Hepatocyte (in vitro differentiated cells): ENCODE data around the gene GUK1. TPM values are rescaled to one million over a fixed set of nuclear protein-coding genes. Genes with fewer than 3 reads are reported as not detected.

Experiments
- DNase-seq: peaks from one replicate; pipeline ENCODE4 v3.0.0-alpha.2; 2016; ENCODE audit warnings: low spot score
- H2AFZ ChIP-seq: fragments of 200-600 bp; sonication (generic); 2 replicates; pipeline ENCODE4 v1.6.0; 2016; ENCODE audit warnings: antibody characterized with exemption, mild to moderate bottlenecking
- H3K27ac ChIP-seq: fragments of 200-600 bp; sonication (generic); 2 replicates; pipeline ENCODE4 v1.5.1; 2016; ENCODE audit warnings: mild to moderate bottlenecking
- H3K27me3 ChIP-seq: fragments of 200-600 bp; sonication (generic); 2 replicates; pipeline ENCODE4 v1.6.1; 2016
- H3K36me3 ChIP-seq: fragments of 200-600 bp; sonication (generic); replicated peaks from 2 replicates; pipeline ENCODE4 v1.5.1; 2016; ENCODE audit warnings: low read depth; ENCODE audit not compliant: insufficient read depth
- H3K4me1 ChIP-seq: fragments of 200-600 bp; sonication (generic); 2 replicates; pipeline ENCODE4 v1.5.1; 2016; ENCODE audit warnings: mild to moderate bottlenecking, moderate library complexity; ENCODE audit not compliant: insufficient read depth
- H3K4me2 ChIP-seq: fragments of 200-600 bp; sonication (generic); 2 replicates; pipeline ENCODE4 v1.6.0; 2016
- H3K4me3 ChIP-seq: fragments of 200-600 bp; sonication (generic); 2 replicates; pipeline ENCODE4 v1.5.1; 2016; ENCODE audit warnings: mild to moderate bottlenecking
- H3K79me2 ChIP-seq: fragments of 200-600 bp; sonication (generic); 2 replicates; pipeline ENCODE4 v1.6.0; 2017; ENCODE audit warnings: mild to moderate bottlenecking
- H3K9me2 ChIP-seq: fragments of 200-600 bp; sonication (generic); replicated peaks from 2 replicates; pipeline ENCODE4 v1.6.0; 2017; ENCODE audit warnings: mild to moderate bottlenecking; ENCODE audit not compliant: insufficient read depth
- H3K9me3 ChIP-seq: fragments of 200-600 bp; sonication (generic); 2 replicates; pipeline ENCODE4 v1.5.1; 2016; ENCODE audit warnings: low read depth, mild to moderate bottlenecking
- H4K20me1 ChIP-seq: fragments of 200-600 bp; sonication (generic); 2 replicates; pipeline ENCODE4 v1.6.0; 2016; ENCODE audit warnings: mild to moderate bottlenecking; ENCODE audit not compliant: insufficient read depth, poor library complexity, severe bottlenecking
- EZH2 ChIP-seq: fragments of 200-600 bp; sonication (generic); IDR thresholded peaks from 2 replicates; pipeline ENCODE4 v1.6.1; 2016; ENCODE audit warnings: antibody characterized with exemption, mild to moderate bottlenecking, borderline replicate concordance
- EZH2phosphoT487 ChIP-seq: fragments of 200-600 bp; sonication (generic); IDR thresholded peaks from one replicate; pipeline ENCODE4 v1.6.1; 2018; ENCODE audit warnings: antibody characterized with exemption, mild to moderate bottlenecking, low read depth, moderate library complexity; ENCODE audit not compliant: unreplicated experiment, severe bottlenecking
- WGBS: methylation state at CpG from one replicate; pipeline ENCODE4 v1.1.6; 2016; ENCODE audit warnings: low lambda C conversion rate; ENCODE audit errors: missing lambda C conversion rate; 5-methylcytosine and 5-hydroxymethylcytosine counted together
- polyA plus RNA-seq: library from polyadenylated mRNA; unstranded; fragments of >200 nt; fragmentation: Nextera tagmentation; extraction: Ambion mirVana; gene quantifications from 2 replicates; pipeline ENCODE4 v1.2.1, GENCODE V29; 2016
- total RNA-seq: library from RNA; depleted of rRNA; stranded (reverse); fragments of >200 nt; gene quantifications from 2 replicates; pipeline ENCODE4 v1.2.3, GENCODE V29; 2014
- TF ChIP-seq, protein P1 (sequence below): fragments of 200-600 bp; sonication (generic); IDR thresholded peaks from 2 replicates; pipeline ENCODE4 v1.5.1; 2016; ENCODE audit warnings: antibody characterized with exemption, mild to moderate bottlenecking; ENCODE audit not compliant: poor library complexity

The GUK1 gene
- total and polyA plus RNA-seq, 2 experiments from 2014 or later: 158 to 368 TPM

DNA sequence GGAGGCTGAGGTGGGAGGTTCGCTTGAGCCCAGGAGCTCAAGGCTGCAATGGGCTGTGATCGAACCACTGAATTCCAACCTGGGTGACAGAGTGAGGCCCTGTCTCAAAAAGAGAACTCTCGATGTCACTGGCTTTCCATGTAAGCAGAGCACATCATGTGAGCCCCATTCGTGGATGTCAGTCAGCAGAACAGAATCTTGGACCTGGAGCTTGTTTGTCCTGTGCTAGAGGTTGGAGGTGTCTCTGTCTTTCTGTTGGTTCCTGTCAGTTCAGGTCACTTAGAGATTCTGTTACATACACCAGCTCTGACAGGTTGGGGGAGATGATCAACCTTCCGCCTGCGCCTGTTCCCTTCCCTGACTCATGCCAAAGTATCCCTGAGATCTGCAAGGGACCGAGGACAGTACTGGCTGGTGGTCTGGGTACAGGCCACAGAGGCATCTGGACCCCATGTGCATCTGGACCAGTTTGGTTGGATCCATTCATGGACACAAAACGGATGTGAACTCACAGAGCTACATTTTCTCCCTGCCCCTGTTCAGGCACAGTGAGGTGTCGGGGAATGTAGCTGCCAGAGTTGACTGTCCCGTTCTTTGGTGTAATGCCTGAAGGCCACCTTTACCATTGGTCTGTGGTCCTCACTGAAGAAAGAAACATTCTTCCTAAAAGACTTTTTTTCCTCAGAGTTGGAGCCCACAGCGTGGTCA lies 47.6 kb upstream of the GUK1 start:
- H3K36me3 ChIP-seq: no peaks in the 10 kb centered on the region
- H3K79me2 ChIP-seq: peaks cover 100% of the 10 kb centered on the region
- H3K27me3 ChIP-seq: no peaks in the 10 kb centered on the region
- H3K9me3 ChIP-seq: peaks cover 8% of the 10 kb centered on the region
- H3K4me2 ChIP-seq: no peak overlapping the region
- TF ChIP-seq EZH2: no peak
- TF ChIP-seq, protein P1, sequence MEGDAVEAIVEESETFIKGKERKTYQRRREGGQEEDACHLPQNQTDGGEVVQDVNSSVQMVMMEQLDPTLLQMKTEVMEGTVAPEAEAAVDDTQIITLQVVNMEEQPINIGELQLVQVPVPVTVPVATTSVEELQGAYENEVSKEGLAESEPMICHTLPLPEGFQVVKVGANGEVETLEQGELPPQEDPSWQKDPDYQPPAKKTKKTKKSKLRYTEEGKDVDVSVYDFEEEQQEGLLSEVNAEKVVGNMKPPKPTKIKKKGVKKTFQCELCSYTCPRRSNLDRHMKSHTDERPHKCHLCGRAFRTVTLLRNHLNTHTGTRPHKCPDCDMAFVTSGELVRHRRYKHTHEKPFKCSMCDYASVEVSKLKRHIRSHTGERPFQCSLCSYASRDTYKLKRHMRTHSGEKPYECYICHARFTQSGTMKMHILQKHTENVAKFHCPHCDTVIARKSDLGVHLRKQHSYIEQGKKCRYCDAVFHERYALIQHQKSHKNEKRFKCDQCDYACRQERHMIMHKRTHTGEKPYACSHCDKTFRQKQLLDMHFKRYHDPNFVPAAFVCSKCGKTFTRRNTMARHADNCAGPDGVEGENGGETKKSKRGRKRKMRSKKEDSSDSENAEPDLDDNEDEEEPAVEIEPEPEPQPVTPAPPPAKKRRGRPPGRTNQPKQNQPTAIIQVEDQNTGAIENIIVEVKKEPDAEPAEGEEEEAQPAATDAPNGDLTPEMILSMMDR: no peak
- no peak for TF ChIP-seq EZH2phosphoT487
- peaks cover 37% of the 10 kb centered on the region for H3K4me1 ChIP-seq
- H4K20me1 ChIP-seq: peaks cover 100% of the 10 kb centered on the region
- H3K9me2 ChIP-seq: no peaks in the 10 kb centered on the region
- H3K4me3 ChIP-seq: no peak overlapping the region
- 94% methylated on average over 11 of the region's 11 CpGs for WGBS
- no peak for DNase-seq
- H3K27ac ChIP-seq: no peak overlapping the region
- no peak overlapping the region for H2AFZ ChIP-seq

DNA sequence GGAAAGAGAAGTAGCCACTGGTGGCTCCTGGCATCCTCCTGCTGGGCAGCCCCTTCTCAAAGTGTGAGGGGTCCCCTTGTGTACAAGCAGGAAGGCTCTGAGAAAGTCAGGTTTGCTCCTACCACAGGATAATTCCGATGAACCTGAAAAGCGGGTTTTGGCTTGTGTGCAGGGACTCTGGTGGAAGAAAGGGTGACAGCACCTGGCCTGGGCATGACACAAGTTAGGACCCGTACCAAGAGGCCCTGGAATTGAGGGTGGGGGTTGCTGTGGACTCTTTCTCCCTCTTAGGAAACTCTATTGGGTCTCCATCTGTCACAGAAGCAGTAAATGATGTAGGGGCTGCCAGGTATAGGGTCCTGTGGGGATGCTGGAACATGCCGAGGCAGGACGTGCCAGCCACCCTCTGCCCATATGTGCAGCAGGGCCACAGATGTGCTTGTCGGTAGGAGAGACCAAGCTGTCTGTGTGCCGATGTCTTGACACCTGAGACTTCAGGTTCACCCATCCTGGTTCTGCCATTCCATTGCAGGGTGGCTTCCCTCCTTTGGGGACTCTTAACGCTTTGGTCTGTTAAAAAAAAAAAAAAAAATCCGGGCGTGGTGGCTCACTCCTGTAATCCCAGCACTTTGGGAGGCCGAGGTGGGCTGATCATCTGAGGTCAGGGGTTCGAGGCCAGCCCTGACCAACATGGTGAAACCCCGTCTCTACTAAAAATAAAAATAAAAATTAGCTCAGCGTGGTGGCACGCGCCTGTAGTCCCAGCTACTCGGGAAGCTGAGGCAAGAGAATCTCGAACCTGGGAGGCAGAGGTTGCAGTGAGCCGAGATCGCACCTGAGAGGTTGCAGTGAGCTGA lies 46.8 kb upstream of the GUK1 start:
- Histone ChIP-seq H3K36me3 (no peaks in the 10 kb centered on the region), H3K4me1 (peaks cover 29% of the 10 kb centered on the region)

DNA sequence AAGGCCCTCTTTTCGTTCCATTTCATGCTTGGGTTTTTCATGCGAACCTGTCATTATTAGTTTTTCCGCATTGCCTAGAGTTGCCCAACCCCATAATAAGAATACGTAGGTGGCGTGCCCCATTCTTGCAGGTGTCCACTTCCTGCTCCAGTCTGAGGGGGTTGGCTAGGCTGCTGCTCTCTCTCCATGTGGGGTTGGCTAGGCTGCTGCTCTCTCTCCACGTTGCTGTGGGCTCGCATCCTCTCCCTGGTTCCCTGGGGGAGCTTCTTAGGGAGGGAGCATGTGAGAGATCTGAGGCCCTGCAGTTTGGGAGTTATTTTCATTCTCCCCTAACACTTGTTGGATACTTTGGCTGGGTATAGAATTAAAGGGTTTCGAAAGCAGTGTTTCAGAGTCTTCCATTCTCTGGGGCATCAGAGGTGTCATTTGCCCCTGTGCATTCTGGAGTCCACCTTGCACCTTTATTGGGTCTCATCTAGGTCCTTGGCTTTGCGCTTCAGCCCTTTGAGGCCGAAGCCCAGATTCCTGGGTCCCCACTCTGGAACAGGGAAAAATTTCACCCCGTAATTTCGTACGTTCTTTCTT lies 45.6 kb upstream of the GUK1 start:
- Histone ChIP-seq H3K79me2 (peaks cover 99% of the 10 kb centered on the region), H3K4me3 (no peak overlapping the region), H3K9me2 (no peaks in the 10 kb centered on the region), H3K9me3 (peaks cover 8% of the 10 kb centered on the region), H3K27ac (no peak overlapping the region), H3K4me1 (peaks cover 21% of the 10 kb centered on the region), H2AFZ (no peak overlapping the region), H3K36me3 (no peaks in the 10 kb centered on the region), H3K4me2 (no peak overlapping the region), H3K27me3 (no peaks in the 10 kb centered on the region), H4K20me1 (peaks cover 100% of the 10 kb centered on the region)
- no peak for DNase-seq
- 97% methylated on average over 13 of the region's 13 CpGs for WGBS
- TF ChIP-seq EZH2phosphoT487 (no peak), EZH2 (no peak)
- TF ChIP-seq, protein P1: no peak

More for the DNA sequence above, 46.8 kb upstream of the GUK1 start:
- peaks cover 8% of the 10 kb centered on the region for H3K9me3 ChIP-seq
- H3K79me2 ChIP-seq: peaks cover 100% of the 10 kb centered on the region
- H3K27me3 ChIP-seq: no peaks in the 10 kb centered on the region
- H3K27ac ChIP-seq: no peak overlapping the region
- H3K4me3 ChIP-seq: no peak overlapping the region
- TF ChIP-seq EZH2 (no peak), EZH2phosphoT487 (no peak)
- TF ChIP-seq, protein P1: no peak
- H2AFZ ChIP-seq: no peak overlapping the region
- DNase-seq: peak; percentile 3
- H3K4me2 ChIP-seq: no peak overlapping the region
- H4K20me1 ChIP-seq: peaks cover 100% of the 10 kb centered on the region
- 97% methylated on average over 20 of the region's 20 CpGs for WGBS
- no peaks in the 10 kb centered on the region for H3K9me2 ChIP-seq
